Endothelial cell of umbilical vein (primary cell): ENCODE results near the gene SUV39H1. TPM values are rescaled to one million over a fixed set of nuclear protein-coding genes. Genes with fewer than 3 reads are reported as not detected.

ENCODE experiments used
- BruUV-seq: library from RNA; stranded (reverse); fragments of 400-500 nt; replicated peaks from 2 replicates; lab custom pipeline; 2021; lab: Mats Ljungman, UMichigan
- CTCF ChIA-PET: fragments of 300-600, 350-600 bp; sonication (Branson Sonifier 250); formaldehyde crosslinking; loops from one replicate; lab custom pipeline; 2021; ENCODE audit warnings: antibody characterized with exemption, inconsistent platforms; lab: Charles Lee
- POLR2A ChIA-PET: fragments of 300-600, 350-600 bp; sonication (Branson Sonifier 250); formaldehyde crosslinking; loops from one replicate; lab custom pipeline; 2021; ENCODE audit warnings: antibody characterized with exemption, inconsistent platforms; lab: Charles Lee
- DNase-seq: peaks from one replicate; pipeline ENCODE4 v3.0.0-alpha.2; 2011; ENCODE audit warnings: low read depth, low spot score
- FAIRE-seq: peaks from 2 replicates; lab custom pipeline; 2011; peaks lifted over from hg19 to GRCh38; lab: Jason Lieb, UNC
- H2AFZ ChIP-seq: 2 replicates; pipeline ENCODE4 v1.6.0; 2012; ENCODE audit warnings: low read depth, low read length, control low read depth, inconsistent platforms
- H3K27ac ChIP-seq: 2 replicates; pipeline ENCODE4 v1.5.1; 2011; ENCODE audit warnings: low read depth, mild to moderate bottlenecking, control low read depth, low read length, moderate library complexity; ENCODE audit not compliant: insufficient read depth
- H3K27me3 ChIP-seq, 2 experiments: 2 replicates each; pipeline versions ENCODE4 v1.6.0 to v1.6.1; 2011; ENCODE audit warnings: low read length in 2 of 2, mixed read lengths in 1 of 2; ENCODE audit not compliant: control insufficient read depth in 2 of 2, insufficient read depth in 2 of 2
- H3K36me3 ChIP-seq, 2 experiments: 2 replicates in 1 of 2; 3 replicates in 1 of 2; pipeline ENCODE4 v1.5.1; 2011; ENCODE audit warnings: low read length in 2 of 2, mild to moderate bottlenecking in 1 of 2, moderate library complexity in 1 of 2; ENCODE audit not compliant: control insufficient read depth in 2 of 2, insufficient read depth in 2 of 2; ENCODE audit errors: extremely low read depth in 1 of 2
- H3K4me1 ChIP-seq: 3 replicates; pipeline ENCODE4 v1.5.1; 2011; ENCODE audit warnings: mild to moderate bottlenecking, low read length; ENCODE audit not compliant: control insufficient read depth, insufficient read depth; ENCODE audit errors: extremely low read depth
- H3K4me2 ChIP-seq: 2 replicates; pipeline ENCODE4 v1.6.1; 2011; ENCODE audit warnings: low read length, control low read depth, mixed read lengths; ENCODE audit not compliant: insufficient read depth
- H3K4me3 ChIP-seq, 3 experiments: fragments of 200-600 bp in 1 of 3; sonication (generic), shearing (Covaris generic) in 1 of 3; replicated peaks in 1 of 3; 2 replicates each; pipeline ENCODE4 v1.5.1; 2011 to 2016; ENCODE audit warnings: control low read depth in 3 of 3, low read length in 3 of 3, mild to moderate bottlenecking in 2 of 3, inconsistent platforms in 1 of 3, low read depth in 1 of 3, moderate library complexity in 1 of 3; ENCODE audit not compliant: insufficient read depth in 1 of 3
- H3K79me2 ChIP-seq: 2 replicates; pipeline ENCODE4 v1.6.0; 2012; ENCODE audit warnings: low read length, inconsistent platforms; ENCODE audit not compliant: control insufficient read depth, insufficient read depth
- H3K9ac ChIP-seq: replicated peaks from 2 replicates; pipeline ENCODE3; 2011; ENCODE audit warnings: low read length, control low read depth; ENCODE audit not compliant: insufficient read depth; ENCODE audit errors: extremely low read depth
- H3K9me1 ChIP-seq: replicated peaks from 3 replicates; pipeline ENCODE4 v1.6.0; 2011; ENCODE audit warnings: mild to moderate bottlenecking, low read length; ENCODE audit not compliant: control insufficient read depth, insufficient read depth; ENCODE audit errors: extremely low read depth
- H3K9me3 ChIP-seq: replicated peaks from 2 replicates; pipeline ENCODE4 v1.5.1; 2012; ENCODE audit warnings: low read length, inconsistent platforms; ENCODE audit not compliant: control insufficient read depth, insufficient read depth
- H4K20me1 ChIP-seq: replicated peaks from 2 replicates; pipeline ENCODE3; 2011; ENCODE audit warnings: mild to moderate bottlenecking, low read length; ENCODE audit not compliant: control insufficient read depth, insufficient read depth; ENCODE audit errors: extremely low read depth
- CTCF ChIP-seq, 2 donors: IDR thresholded peaks; 1 replicate in 1 of 2; 2 replicates in 1 of 2; pipeline ENCODE4 v1.5.1; 2011; ENCODE audit warnings: low read length in 2 of 2, mild to moderate bottlenecking in 2 of 2, moderate library complexity in 2 of 2, control low read depth in 1 of 2, inconsistent platforms in 1 of 2, low read depth in 1 of 2; ENCODE audit not compliant: insufficient read depth in 1 of 2; ENCODE audit errors: extremely low read depth in 1 of 2
- EZH2 ChIP-seq: IDR thresholded peaks from 2 replicates; pipeline ENCODE4 v1.6.1; 2012; ENCODE audit warnings: borderline replicate concordance, low read depth, mild to moderate bottlenecking, moderate library complexity, low read length, inconsistent platforms; ENCODE audit not compliant: severe bottlenecking
- GATA2 ChIP-seq: IDR thresholded peaks from 2 replicates; pipeline ENCODE4 v1.7.0; 2011; ENCODE audit warnings: low read depth, mild to moderate bottlenecking, moderate library complexity, mixed read lengths, low read length; ENCODE audit not compliant: insufficient read length, insufficient read depth
- JUN ChIP-seq: IDR thresholded peaks from 2 replicates; pipeline ENCODE4 v1.6.1; 2011; ENCODE audit warnings: borderline replicate concordance, low read depth; ENCODE audit not compliant: insufficient read length, insufficient read depth
- MAX ChIP-seq: IDR thresholded peaks from 2 replicates; pipeline ENCODE4 v1.6.1; 2011; ENCODE audit not compliant: insufficient read depth, insufficient read length
- MYC ChIP-seq: IDR thresholded peaks from one replicate; pipeline ENCODE4 v1.6.1; 2011; ENCODE audit warnings: mild to moderate bottlenecking, low read depth, low read length
- POLR2A ChIP-seq: IDR thresholded peaks from 2 replicates; pipeline ENCODE4 v1.6.1; 2012; ENCODE audit warnings: low read depth, mild to moderate bottlenecking, control low read depth, low read length
- POLR2AphosphoS5 ChIP-seq: IDR thresholded peaks from 2 replicates; pipeline ENCODE4 v1.6.1; 2012; ENCODE audit warnings: low read depth, mild to moderate bottlenecking, control low read depth, low read length, moderate library complexity; ENCODE audit not compliant: insufficient read depth
- dilution Hi-C: fragments of 300-500 bp; cut with MboI; formaldehyde crosslinking; loops from one replicate; pipeline ENCODE4 v1.15.0; 2019; ENCODE audit warnings: low sequenced_read_pairs; ENCODE audit not compliant: extremely low pct_ligation_motif_present
- intact Hi-C: fragments of 100-400 bp; cut with micrococcal nuclease; formaldehyde crosslinking; loops from one replicate; pipeline ENCODE4 v1.10.0; 2022
- polyA plus RNA-seq, 4 experiments: library from polyadenylated mRNA; depleted of rRNA in 3 of 4; stranded (reverse) in 3 of 4; unstranded in 1 of 4; fragments of >200 nt; gene quantifications; 2 replicates each; pipeline versions ENCODE4 v1.2.1 to v1.2.3, GENCODE V29; 2011 to 2012; ENCODE audit warnings: missing spikeins in 1 of 4
- total RNA-seq: library from RNA; stranded (reverse); gene quantifications from 2 replicates; pipeline ENCODE4 v1.2.3, GENCODE V29; 2021

The SUV39H1 gene
- total and polyA plus RNA-seq, 2 donors (not counting 3 experiments of a cell fraction or from before 2014, with no cell fraction given), result 18.2 to 19.0 TPM

- DNase-seq (no peak), FAIRE-seq (no peak)
- no peaks in the 10 kb centered on the region for H3K9me3 ChIP-seq
- H3K27ac ChIP-seq, result no peak overlapping the region
- no peaks in the 10 kb centered on the region for H4K20me1 ChIP-seq
- H3K4me3 ChIP-seq, result peak overlapping the region in 1 of 3 experiments; percentile 60
- intact Hi-C loops, result no loop called here
- BruUV-seq, result no TSS peak
- H3K4me1 ChIP-seq, result peaks cover 5% of the 10 kb centered on the region
- peak overlapping the region; percentile 20 for H2AFZ ChIP-seq
- dilution Hi-C loops, result no loop called here
- peaks cover 0 to 1% of the 10 kb centered on the region in 2 experiments for H3K36me3 ChIP-seq
- peak overlapping the region; percentile 54 for H3K4me2 ChIP-seq
- peak overlapping the region; percentile 63 for H3K9ac ChIP-seq
- TF ChIP-seq CTCF (IDR thresholded peaks at IDR 0.05; ENCODE audit: extremely low read depth in 1 of 2, insufficient read depth in 1 of 2, low read depth in 1 of 2, low read length in 2 of 2) (no peak), MYC (no peak), POLR2A (no peak), GATA2 (no peak), MAX (no peak), EZH2 (no peak), POLR2AphosphoS5 (no peak), JUN (no peak)
- CTCF ChIA-PET, result interaction anchor here (1.5 kb wide), 1 partner anchor 47 kb away, joined by 5 read pairs; no protein-coding TSS in a partner anchor
- H3K79me2 ChIP-seq, result peaks cover 19% of the 10 kb centered on the region
- POLR2A ChIA-PET, result no interaction called here
- H3K9me1 ChIP-seq, result no peaks in the 10 kb centered on the region
- H3K27me3 ChIP-seq, result no peaks in the 10 kb centered on the region
These were observed 1.0 kb upstream of the SUV39H1 start for GRCh38 chrX:48695534-48695896.
